ENCODE results near the gene SPO11. TPM values are rescaled to one million over a fixed set of nuclear protein-coding genes. Genes with fewer than 3 reads are reported as not detected.

SPO11 gene
- total RNA-seq, 1 donor from 2014 or later, result not detected

DNA sequence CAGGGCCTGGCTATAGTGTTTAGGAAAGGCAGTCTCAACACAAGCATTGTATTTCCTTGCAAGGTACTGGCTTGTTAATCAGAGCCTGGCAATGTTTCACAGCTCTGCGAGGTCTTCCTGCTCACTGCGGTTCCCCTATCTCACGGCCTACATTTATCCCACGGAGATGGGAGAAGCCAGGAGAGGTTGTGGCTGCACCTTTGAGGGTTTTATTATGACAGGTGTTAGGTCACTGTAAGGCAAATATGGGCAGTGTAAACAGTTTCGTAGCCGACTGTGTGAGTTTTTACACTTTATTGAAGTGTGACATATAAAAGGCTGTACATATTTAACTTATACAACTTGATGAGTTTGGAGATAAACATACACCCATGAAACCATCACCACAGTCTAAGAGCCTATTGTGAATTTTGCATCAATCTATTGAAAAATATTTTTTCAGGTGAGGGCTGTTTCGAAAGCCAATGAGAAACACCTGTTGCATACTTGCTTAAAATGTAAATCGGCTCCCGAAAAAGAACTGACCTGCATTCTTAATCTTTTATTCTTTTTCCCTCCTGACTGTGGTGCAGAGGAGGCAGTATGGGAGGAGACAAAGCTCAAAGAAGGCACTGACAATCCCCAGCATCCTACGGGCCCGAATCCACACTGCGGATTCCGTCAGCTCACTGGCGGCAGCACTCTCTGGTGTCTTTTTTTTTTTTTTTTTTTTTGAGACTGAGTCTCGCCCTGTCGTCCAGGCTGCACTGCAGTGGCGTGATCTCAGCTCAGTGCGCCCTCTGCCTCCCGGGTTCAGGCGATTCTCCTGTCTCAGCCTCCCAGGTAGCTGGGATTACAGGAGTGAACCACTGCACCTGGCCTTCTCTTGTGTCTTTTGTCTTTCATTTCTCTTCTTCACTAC, 54.1 kb downstream of the SPO11 start:
- no peaks in the 10 kb centered on the region for H3K27me3 Mint-ChIP-seq (ENCODE audit: low read depth)
- peaks cover 2% of the 10 kb centered on the region for H3K36me3 Mint-ChIP-seq (ENCODE audit: low read depth)
- no peaks in the 10 kb centered on the region for H3K9me3 Mint-ChIP-seq
- no peak overlapping the region for H3K27ac Mint-ChIP-seq (ENCODE audit: unreplicated experiment)
- TF ChIP-seq, protein P1, sequence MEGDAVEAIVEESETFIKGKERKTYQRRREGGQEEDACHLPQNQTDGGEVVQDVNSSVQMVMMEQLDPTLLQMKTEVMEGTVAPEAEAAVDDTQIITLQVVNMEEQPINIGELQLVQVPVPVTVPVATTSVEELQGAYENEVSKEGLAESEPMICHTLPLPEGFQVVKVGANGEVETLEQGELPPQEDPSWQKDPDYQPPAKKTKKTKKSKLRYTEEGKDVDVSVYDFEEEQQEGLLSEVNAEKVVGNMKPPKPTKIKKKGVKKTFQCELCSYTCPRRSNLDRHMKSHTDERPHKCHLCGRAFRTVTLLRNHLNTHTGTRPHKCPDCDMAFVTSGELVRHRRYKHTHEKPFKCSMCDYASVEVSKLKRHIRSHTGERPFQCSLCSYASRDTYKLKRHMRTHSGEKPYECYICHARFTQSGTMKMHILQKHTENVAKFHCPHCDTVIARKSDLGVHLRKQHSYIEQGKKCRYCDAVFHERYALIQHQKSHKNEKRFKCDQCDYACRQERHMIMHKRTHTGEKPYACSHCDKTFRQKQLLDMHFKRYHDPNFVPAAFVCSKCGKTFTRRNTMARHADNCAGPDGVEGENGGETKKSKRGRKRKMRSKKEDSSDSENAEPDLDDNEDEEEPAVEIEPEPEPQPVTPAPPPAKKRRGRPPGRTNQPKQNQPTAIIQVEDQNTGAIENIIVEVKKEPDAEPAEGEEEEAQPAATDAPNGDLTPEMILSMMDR (conservative IDR thresholded peaks at IDR 0.05), result no peak
- no peak for DNase-seq (ENCODE audit: low read depth, low spot score)
- H3K4me3 Mint-ChIP-seq, result no peak overlapping the region
- peaks cover 2% of the 10 kb centered on the region for H3K4me1 Mint-ChIP-seq

DNA sequence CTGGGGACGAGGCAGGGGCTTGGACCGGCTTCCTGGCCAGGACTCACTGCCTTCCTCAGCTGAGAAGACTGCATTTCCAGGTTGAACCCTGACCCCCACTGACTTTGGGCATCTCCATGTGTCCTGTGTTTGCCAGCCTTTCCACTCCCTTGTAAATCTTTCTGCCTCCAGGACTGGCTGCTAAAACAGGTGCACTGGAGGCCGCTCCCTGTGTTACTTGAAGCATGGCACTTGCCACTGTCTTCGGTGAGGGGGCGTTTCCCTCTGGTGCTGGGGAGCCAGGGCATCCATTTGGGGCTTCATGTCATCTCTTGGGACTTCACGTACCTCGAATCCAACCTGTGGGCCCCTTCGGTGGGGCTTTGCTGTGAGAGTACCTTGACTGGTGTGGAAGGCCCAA, 54.9 kb downstream of the SPO11 start:
- H3K36me3 Mint-ChIP-seq (ENCODE audit: low read depth), result peaks cover 2% of the 10 kb centered on the region
- no peak overlapping the region for H3K27ac Mint-ChIP-seq (ENCODE audit: unreplicated experiment)
- no peak for DNase-seq (ENCODE audit: low read depth, low spot score)
- no peaks in the 10 kb centered on the region for H3K27me3 Mint-ChIP-seq (ENCODE audit: low read depth)
- peaks cover 7% of the 10 kb centered on the region for H3K4me1 Mint-ChIP-seq
- no peak overlapping the region for H3K4me3 Mint-ChIP-seq
- TF ChIP-seq, protein P1 (conservative IDR thresholded peaks at IDR 0.05), result no peak
- no peaks in the 10 kb centered on the region for H3K9me3 Mint-ChIP-seq

DNA sequence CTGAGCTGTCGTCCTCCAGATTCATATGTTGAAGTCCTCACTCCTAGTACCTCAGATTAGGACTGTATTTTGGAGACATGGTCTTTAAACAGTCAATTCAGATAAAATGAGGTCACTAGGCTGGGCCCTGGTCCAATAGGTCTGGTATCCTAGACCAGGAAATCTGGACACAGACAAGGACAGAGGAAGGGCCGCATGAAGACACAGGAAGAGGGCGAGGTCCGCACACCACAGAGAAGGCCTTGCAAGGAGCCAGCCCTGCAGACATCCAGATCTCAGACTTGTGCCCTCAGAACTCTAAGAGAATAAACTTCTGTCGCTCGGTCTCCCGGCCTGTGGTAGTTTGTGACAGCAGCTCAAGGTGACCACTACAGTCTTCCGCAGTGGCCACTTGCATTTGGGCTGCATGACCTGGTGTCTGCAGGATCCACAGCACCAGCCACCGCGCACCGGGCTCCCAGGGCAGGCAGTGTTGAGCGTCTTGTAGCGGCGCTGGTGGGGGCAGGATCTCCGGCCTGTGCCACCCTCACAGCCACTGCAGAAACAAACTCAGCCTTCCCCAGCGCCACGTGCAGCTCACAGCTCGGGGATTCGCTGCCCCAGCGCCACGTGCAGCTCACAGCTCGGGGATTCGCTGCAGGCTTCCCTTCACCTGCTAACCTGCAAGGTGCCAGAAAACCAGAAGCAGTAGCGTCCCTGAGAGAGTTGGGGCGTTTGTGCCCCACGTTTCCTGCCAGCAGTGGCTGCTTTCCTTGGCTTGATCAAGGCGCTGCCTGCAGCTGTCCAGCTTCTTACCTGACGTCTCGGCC, 55.6 kb downstream of the SPO11 start:
- no peak for DNase-seq (ENCODE audit: low read depth, low spot score)
- peaks cover 2% of the 10 kb centered on the region for H3K27me3 Mint-ChIP-seq (ENCODE audit: low read depth)
- no peak overlapping the region for H3K4me3 Mint-ChIP-seq
- peak overlapping the region; percentile 94 for H3K27ac Mint-ChIP-seq (ENCODE audit: unreplicated experiment)
- H3K4me1 Mint-ChIP-seq, result peaks cover 10% of the 10 kb centered on the region
- no peaks in the 10 kb centered on the region for H3K9me3 Mint-ChIP-seq
- no peaks in the 10 kb centered on the region for H3K36me3 Mint-ChIP-seq (ENCODE audit: low read depth)
- TF ChIP-seq, protein P1 (conservative IDR thresholded peaks at IDR 0.05), result no peak

DNA sequence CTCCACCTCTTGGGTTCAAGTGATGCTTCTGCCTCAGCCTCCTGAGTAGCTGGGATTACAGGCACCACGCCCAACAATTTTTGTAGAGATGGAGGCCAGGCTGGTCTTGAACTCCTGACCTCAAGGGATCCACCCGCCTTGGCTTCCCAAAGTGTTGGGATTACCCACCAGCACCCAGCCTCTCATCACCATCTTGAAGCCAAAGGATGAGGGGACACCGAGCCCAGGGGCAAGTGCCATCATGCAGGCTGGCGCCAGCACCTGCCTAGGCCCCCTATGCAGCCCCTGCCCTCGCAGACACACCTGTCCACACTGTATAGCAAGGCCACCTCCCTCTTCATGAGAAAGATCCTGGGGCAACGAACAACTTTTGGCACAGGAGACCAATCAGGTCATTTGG, 56.3 kb downstream of the SPO11 start:
- Mint-ChIP-seq H3K27me3 (ENCODE audit: low read depth) (peaks cover 6% of the 10 kb centered on the region), H3K4me1 (peaks cover 14% of the 10 kb centered on the region), H3K36me3 (ENCODE audit: low read depth) (no peaks in the 10 kb centered on the region), H3K9me3 (no peaks in the 10 kb centered on the region), H3K4me3 (no peak overlapping the region), H3K27ac (ENCODE audit: unreplicated experiment) (no peak overlapping the region)
- TF ChIP-seq, protein P1 (conservative IDR thresholded peaks at IDR 0.05), result no peak
- DNase-seq (ENCODE audit: low read depth, low spot score), result no peak

DNA sequence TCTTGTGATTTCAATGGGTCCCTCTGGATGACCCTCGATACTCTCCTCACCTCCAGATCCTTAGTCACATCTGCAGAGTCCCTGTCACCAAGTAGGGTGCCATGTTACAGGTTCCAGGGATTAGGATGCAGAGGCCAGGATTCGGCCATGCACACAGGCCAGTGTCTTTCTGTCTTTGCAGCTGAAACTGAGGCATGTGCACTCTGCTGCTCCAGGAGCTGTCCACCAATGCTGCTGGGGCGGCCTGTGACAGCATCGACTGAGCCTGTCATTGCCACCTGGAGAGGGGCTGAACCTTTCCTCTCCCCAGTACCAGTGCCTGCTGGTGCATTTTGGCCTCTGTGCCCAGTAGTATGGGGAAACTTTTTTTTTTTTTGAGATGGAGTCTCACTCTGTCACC, 57.2 kb downstream of the SPO11 start:
- Mint-ChIP-seq H3K4me3 (no peak overlapping the region), H3K9me3 (no peaks in the 10 kb centered on the region), H3K27me3 (ENCODE audit: low read depth) (peaks cover 6% of the 10 kb centered on the region), H3K4me1 (peaks cover 16% of the 10 kb centered on the region), H3K36me3 (ENCODE audit: low read depth) (no peaks in the 10 kb centered on the region), H3K27ac (ENCODE audit: unreplicated experiment) (no peak overlapping the region)
- TF ChIP-seq, protein P1 (conservative IDR thresholded peaks at IDR 0.05), result no peak
- DNase-seq (ENCODE audit: low read depth, low spot score), result no peak
